ENCODE results near the gene SLC27A1. TPM values are rescaled to one million over a fixed set of nuclear protein-coding genes. Genes with fewer than 3 reads are reported as not detected.

Gene SLC27A1
- total RNA-seq, 3 donors from 2014 or later (not counting 1 experiment from before 2014, with no cell fraction given): 12.9 to 26.2 (median 16.3) TPM

- DNase-seq: no peak
- intact Hi-C loops (cut with micrococcal nuclease): no loop called here
- Mint-ChIP-seq H3K4me3 (no peak overlapping the region), H3K27ac (no peak overlapping the region), H3K36me3 (no peaks in the 10 kb centered on the region), H3K27me3 (ENCODE audit: low read depth in 2 of 2) (no peaks in the 10 kb centered on the region), H3K4me1 (peaks cover 22 to 25% of the 10 kb centered on the region in 2 donors), H3K9me3 (no peaks in the 10 kb centered on the region)
- no peaks in the 10 kb centered on the region for H3K27me3 ChIP-seq (ENCODE audit: control insufficient read depth, insufficient read depth, low read length)
- H3K36me3 ChIP-seq (ENCODE audit: control insufficient read depth, insufficient read depth, low read length): peaks cover 18% of the 10 kb centered on the region
- TF ChIP-seq, protein P1, sequence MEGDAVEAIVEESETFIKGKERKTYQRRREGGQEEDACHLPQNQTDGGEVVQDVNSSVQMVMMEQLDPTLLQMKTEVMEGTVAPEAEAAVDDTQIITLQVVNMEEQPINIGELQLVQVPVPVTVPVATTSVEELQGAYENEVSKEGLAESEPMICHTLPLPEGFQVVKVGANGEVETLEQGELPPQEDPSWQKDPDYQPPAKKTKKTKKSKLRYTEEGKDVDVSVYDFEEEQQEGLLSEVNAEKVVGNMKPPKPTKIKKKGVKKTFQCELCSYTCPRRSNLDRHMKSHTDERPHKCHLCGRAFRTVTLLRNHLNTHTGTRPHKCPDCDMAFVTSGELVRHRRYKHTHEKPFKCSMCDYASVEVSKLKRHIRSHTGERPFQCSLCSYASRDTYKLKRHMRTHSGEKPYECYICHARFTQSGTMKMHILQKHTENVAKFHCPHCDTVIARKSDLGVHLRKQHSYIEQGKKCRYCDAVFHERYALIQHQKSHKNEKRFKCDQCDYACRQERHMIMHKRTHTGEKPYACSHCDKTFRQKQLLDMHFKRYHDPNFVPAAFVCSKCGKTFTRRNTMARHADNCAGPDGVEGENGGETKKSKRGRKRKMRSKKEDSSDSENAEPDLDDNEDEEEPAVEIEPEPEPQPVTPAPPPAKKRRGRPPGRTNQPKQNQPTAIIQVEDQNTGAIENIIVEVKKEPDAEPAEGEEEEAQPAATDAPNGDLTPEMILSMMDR (IDR thresholded peaks at IDR 0.05): no peak
- no peak overlapping the region for H3K4me3 ChIP-seq (ENCODE audit: low read length)
- peaks cover 31% of the 10 kb centered on the region for H3K4me1 ChIP-seq (ENCODE audit: control insufficient read depth, insufficient read depth, low read length)
- H3K9me3 ChIP-seq (ENCODE audit: control insufficient read depth, insufficient read depth, low read length): peaks cover 6% of the 10 kb centered on the region
- no peak overlapping the region for H3K27ac ChIP-seq (ENCODE audit: low read length)
- ATAC-seq: no peak
- 98% methylated on average over 25 of the region's 25 CpGs for WGBS (ENCODE audit: insufficient coverage)
These were observed 50.5 kb downstream of the SLC27A1 start for GRCh38 chr19:17520865-17521264.

DNA sequence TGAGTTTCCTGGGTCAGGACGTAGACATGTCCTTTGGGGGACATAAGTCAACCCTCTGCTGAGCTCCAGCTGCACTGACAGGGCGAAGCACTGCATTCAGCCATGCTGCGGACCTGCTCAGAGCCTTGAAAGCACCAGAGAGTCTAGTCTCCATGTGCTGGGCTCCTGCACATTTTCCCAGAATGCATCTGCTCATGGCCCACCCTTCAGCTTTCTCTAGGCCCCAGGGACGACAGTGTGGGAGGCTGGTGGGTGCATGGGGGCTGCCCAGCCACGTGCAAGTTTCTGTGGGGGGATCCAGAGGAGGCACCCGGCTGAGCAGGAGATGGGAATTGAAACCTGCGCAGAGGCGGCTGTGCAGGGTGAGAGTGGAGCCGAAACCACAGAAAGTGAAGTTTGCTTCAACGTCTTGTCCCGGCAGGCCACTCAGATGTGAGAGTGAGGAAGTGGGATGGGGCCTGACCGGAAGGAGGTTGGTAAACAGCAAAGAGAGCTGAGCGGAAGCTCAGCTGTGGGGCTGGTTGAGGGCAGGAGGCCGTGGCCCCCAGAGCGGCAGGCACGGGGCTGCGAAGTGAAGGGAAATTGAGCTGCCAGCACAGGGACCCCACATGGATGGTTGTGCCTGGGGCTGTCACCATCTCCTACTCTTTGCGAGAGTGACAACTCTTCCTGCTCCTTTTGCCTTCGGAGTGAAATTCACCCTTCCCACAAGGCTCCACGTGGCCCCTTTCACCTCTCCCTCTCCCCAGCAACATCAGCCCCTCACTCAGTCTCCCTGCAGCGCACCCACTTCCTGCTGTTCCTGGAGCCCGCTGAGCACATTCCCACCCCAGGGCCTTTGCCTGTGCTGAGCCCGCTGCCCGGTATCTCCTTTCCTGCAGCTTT is 52.9 kb downstream of the SLC27A1 start:
- Histone ChIP-seq H3K4me3 (ENCODE audit: low read length) (peak overlapping the region; percentile 10), H3K27ac (ENCODE audit: low read length) (peak overlapping the region; percentile 80), H3K27me3 (ENCODE audit: control insufficient read depth, insufficient read depth, low read length) (no peaks in the 10 kb centered on the region), H3K36me3 (ENCODE audit: control insufficient read depth, insufficient read depth, low read length) (peaks cover 2% of the 10 kb centered on the region), H3K4me1 (ENCODE audit: control insufficient read depth, insufficient read depth, low read length) (peaks cover 42% of the 10 kb centered on the region), H3K9me3 (ENCODE audit: control insufficient read depth, insufficient read depth, low read length) (no peaks in the 10 kb centered on the region)
- WGBS (ENCODE audit: insufficient coverage): 9% methylated on average over 24 of the region's 24 CpGs
- Mint-ChIP-seq H3K4me3 (peak overlapping the region; percentile 77), H3K27ac (peak overlapping the region; percentile 87 to 97), H3K27me3 (ENCODE audit: low read depth in 2 of 2) (no peaks in the 10 kb centered on the region), H3K9me3 (no peaks in the 10 kb centered on the region), H3K4me1 (peaks cover 21 to 22% of the 10 kb centered on the region in 2 donors), H3K36me3 (no peaks in the 10 kb centered on the region)
- peak; percentile 34 to 63 for DNase-seq
- TF ChIP-seq, protein P1 (IDR thresholded peaks at IDR 0.05): no peak
- ATAC-seq: peak; percentile 90 to 94 (median 92)
- intact Hi-C loops (cut with micrococcal nuclease): loop anchor here (2.0 kb wide), 1 partner anchor 16 kb away; no protein-coding TSS in a partner anchor

GRCh38 chr19:17524651-17525050 is 54.3 kb downstream of the SLC27A1 start:
- 99% methylated on average over 4 of the region's 4 CpGs for WGBS (ENCODE audit: insufficient coverage)
- H3K27ac Mint-ChIP-seq: peak overlapping the region; percentile 7 to 87

More at GRCh38 chr19:17524651-17525050, 54.3 kb downstream of the SLC27A1 start:
- peaks cover 2% of the 10 kb centered on the region for H3K36me3 ChIP-seq (ENCODE audit: control insufficient read depth, insufficient read depth, low read length)
- no peak for ATAC-seq
- TF ChIP-seq, protein P1 (IDR thresholded peaks at IDR 0.05): no peak
- H3K27ac ChIP-seq (ENCODE audit: low read length): no peak overlapping the region
- Mint-ChIP-seq H3K27me3 (ENCODE audit: low read depth in 2 of 2) (no peaks in the 10 kb centered on the region), H3K4me1 (peaks cover 33 to 34% of the 10 kb centered on the region in 2 donors), H3K4me3 (peak overlapping the region; percentile 9), H3K9me3 (peaks cover 0 to 2% of the 10 kb centered on the region in 2 donors), H3K36me3 (no peaks in the 10 kb centered on the region)
- peaks cover 56% of the 10 kb centered on the region for H3K4me1 ChIP-seq (ENCODE audit: control insufficient read depth, insufficient read depth, low read length)
- H3K9me3 ChIP-seq (ENCODE audit: control insufficient read depth, insufficient read depth, low read length): peaks cover 9% of the 10 kb centered on the region
- no peaks in the 10 kb centered on the region for H3K27me3 ChIP-seq (ENCODE audit: control insufficient read depth, insufficient read depth, low read length)
- no peak overlapping the region for H3K4me3 ChIP-seq (ENCODE audit: low read length)
- DNase-seq: no peak
- intact Hi-C loops (cut with micrococcal nuclease): no loop called here

Measured in natural killer cell (primary cell).